NCI-H748 treated with DMSO at 0.1 percent for 48 hours (cell line): Measurements from ENCODE around the gene NECAB2.

ENCODE experiments used
- DNase-seq: peaks from one replicate; lab custom pipeline; 2025; lab: John Stamatoyannopoulos, UW

The NECAB2 gene

GRCh38 chr16:83952940-83953795 lies 14.9 kb upstream of the NECAB2 start, which contains the start of gene OSGIN1:
Gene OSGIN1 (plus strand): TSS chr16:83953240. CDS start chr16:83957672, 4,432 bp downstream.
- peak; percentile 19 for DNase-seq

GRCh38 chr16:83953796-83954576 lies 14.1 kb upstream of the NECAB2 start:
- DNase-seq = no peak

- no peak for DNase-seq
Measured at GRCh38 chr16:83954577-83955016, 13.4 kb upstream of the NECAB2 start.

- DNase-seq = no peak
Measured at GRCh38 chr16:83955218-83956130, 12.6 kb upstream of the NECAB2 start.

GRCh38 chr16:83956336-83957289 lies 11.4 kb upstream of the NECAB2 start:
- DNase-seq = peak; percentile 44

GRCh38 chr16:83957296-83957855 lies 10.7 kb upstream of the NECAB2 start:
- no peak for DNase-seq

DNA sequence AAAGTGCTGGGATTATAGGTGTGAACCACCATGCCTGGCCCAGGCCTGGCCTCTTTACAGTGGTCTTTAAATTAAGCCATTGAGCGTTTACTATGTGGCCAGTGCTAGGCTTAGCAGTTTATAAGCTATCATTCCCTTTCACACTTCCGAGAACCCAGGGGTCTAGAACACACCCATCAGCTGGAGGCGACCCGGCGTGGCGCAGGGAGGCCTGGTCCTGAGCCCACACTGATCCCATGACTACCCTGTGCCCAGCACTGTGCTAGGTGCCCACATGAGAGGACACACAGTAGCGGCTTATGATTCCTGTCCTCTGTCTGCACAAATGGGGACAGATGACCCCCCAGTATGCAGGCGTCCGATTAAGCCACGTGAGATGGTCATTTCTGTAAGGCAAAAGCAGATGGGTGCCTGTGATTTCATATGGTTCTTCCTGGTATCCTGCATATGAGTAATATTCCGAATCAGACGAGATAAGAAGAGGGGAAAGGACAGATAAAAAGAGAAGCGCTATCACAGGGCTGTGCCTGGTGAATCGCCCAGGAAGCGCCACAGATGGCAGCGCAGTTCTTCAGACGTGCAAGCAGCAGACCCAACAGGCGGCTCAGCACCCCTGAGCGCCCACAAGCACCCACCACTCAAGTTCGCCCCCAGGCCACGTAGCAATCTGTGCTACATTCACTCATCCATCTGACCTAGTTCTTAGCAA lies 9.8 kb upstream of the NECAB2 start:
- no peak for DNase-seq

GRCh38 chr16:83958846-83959565 lies 9.0 kb upstream of the NECAB2 start:
- DNase-seq = no peak

GRCh38 chr16:83959656-83960434 lies 8.2 kb upstream of the NECAB2 start:
- no peak for DNase-seq

GRCh38 chr16:83960521-83961249 lies 7.4 kb upstream of the NECAB2 start:
- DNase-seq = no peak

DNA sequence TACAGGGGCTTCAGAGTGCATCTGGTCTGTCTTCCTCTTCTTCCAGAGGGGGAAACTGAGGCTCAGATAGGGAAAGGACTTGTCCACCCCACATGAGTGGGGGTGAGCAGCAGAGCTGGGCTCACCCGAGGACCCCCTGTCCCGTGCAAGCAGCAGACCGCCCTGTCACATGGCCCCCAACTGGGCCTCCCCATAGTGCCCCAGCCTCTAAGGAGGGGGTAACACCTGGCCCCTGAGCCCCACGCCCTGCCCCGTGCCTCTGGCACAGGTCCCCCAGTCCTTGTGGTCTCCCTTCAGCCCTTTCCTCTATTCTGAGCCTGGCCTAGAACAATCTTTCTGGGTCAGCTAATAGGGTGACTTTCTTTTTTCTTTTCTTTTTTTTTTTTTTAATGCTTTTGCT lies 6.5 kb upstream of the NECAB2 start:
- DNase-seq = no peak

DNA sequence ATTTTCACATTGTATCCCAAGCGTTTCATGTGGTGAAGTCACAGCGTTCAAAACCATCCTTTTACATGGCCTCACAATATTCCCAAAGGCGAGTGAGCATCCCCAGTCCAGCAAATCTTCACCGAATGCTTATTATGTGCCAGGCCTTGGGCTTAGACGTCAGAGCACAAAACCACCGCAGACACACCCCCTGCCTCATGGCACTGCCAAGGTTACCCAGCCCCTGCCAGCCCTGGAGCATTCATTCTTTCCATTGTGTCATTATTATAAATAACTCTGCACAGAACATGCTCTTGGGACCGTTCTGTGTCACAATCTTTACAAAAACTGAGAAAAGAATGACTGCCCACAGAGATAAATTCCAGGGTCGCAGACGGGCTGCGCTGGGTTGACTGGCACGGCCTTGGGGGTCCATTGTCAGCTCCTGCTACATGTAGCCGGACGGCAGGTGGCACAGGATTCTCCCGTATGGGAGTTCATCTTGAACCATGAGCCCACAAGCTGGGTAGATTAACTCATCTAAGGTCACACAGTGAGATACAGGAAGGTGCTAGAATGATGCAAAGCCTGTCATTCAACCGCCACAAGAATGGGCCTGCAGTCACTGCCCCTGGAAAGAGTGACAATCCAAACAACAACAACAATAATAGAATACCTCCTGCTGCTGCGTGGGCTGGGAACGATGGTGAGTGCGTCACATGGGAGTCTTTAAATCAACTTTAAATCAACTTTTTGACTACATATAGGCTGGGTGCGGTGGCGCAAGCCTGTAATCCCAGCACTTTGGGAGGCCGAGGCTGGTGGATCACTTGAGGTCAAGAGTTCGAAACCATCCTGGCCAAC lies 4.5 kb upstream of the NECAB2 start:
- DNase-seq = no peak

GRCh38 chr16:83964684-83965443 lies 3.2 kb upstream of the NECAB2 start:
- no peak for DNase-seq

DNA sequence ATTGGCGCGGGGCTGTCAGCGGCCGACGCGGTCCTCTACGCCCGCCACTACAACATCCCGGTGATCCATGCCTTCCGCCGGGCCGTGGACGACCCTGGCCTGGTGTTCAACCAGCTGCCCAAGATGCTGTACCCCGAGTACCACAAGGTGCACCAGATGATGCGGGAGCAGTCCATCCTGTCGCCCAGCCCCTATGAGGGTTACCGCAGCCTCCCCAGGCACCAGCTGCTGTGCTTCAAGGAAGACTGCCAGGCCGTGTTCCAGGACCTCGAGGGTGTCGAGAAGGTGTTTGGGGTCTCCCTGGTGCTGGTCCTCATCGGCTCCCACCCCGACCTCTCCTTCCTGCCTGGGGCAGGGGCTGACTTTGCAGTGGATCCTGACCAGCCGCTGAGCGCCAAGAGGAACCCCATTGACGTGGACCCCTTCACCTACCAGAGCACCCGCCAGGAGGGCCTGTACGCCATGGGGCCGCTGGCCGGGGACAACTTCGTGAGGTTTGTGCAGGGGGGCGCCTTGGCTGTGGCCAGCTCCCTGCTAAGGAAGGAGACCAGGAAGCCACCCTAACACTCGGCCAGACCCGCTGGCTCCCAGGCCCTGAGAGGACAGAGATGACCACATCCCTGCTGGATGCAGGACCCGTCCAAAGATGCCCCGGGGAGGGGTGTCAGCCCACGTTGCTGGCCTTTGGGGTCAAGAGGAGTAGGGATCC lies 2.4 kb upstream of the NECAB2 start:
- DNase-seq = no peak

- no peak for DNase-seq
Measured at GRCh38 chr16:83966153-83966696, 1.8 kb upstream of the NECAB2 start.
